ENCODE results near the gene TMEM213. TPM values are rescaled to one million over a fixed set of nuclear protein-coding genes. Genes with fewer than 3 reads are reported as not detected.

TMEM213 gene
- polyA plus RNA-seq, 1 experiment, result not detected

DNA sequence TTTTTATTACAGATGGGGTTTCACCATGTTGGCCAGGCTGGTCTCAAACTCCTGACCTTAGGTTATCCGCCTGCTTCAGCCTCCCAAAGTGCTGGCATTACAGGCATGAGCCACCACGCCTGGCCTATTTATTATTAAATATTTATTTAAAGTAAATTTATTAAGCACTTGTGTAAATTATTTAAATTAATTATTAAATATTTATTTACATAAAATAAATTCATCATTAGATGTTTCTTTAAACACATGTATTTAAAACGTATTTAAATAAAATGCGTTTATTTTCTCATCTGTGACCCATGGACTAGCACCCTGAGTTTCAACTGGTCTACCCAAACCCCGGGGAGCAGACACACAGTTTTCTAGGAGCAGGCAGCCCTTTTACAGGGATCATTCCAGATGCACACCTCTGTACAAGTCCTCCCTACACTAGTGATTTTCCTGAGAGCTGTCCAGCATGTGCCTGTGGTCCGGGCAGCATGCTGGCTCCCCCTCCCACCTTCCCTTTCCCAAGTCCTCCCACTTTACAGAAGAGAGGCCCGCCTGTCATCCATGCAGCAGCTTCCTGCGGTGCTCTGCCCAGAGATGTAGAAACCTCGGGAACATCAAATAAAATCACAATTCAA lies 89.4 kb downstream of the TMEM213 start:
- ChIA-PET POLR2A (interaction anchor here (0.7 to 1.0 kb wide), 2 partner anchors 93 to 148 kb away, joined by 3 read pairs; partner anchors contain the start of gene ZC3HAV1L), CTCF (interaction anchor here (0.5 to 3.5 kb wide), 55 partner anchors 9 to 1531 kb away, joined by 3 to 74 read pairs (median 5); partner anchors contain the start of gene KIAA1549)
- Histone ChIP-seq H3K4me3 (ENCODE audit: low read depth, low read length) (no peak overlapping the region), H3K9me3 (ENCODE audit: control insufficient read depth, insufficient read depth, low read length) (no peaks in the 10 kb centered on the region), H3K27me3 (ENCODE audit: control insufficient read depth, insufficient read depth, low read length) (no peaks in the 10 kb centered on the region), H3K27ac (ENCODE audit: low read depth, low read length) (no peak overlapping the region)
- DNase-seq (ENCODE audit: low read depth, low spot score), result no peak
- TF ChIP-seq, protein P1, sequence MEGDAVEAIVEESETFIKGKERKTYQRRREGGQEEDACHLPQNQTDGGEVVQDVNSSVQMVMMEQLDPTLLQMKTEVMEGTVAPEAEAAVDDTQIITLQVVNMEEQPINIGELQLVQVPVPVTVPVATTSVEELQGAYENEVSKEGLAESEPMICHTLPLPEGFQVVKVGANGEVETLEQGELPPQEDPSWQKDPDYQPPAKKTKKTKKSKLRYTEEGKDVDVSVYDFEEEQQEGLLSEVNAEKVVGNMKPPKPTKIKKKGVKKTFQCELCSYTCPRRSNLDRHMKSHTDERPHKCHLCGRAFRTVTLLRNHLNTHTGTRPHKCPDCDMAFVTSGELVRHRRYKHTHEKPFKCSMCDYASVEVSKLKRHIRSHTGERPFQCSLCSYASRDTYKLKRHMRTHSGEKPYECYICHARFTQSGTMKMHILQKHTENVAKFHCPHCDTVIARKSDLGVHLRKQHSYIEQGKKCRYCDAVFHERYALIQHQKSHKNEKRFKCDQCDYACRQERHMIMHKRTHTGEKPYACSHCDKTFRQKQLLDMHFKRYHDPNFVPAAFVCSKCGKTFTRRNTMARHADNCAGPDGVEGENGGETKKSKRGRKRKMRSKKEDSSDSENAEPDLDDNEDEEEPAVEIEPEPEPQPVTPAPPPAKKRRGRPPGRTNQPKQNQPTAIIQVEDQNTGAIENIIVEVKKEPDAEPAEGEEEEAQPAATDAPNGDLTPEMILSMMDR (IDR thresholded peaks at IDR 0.05; ENCODE audit: low read depth, low read length), result no peak

Small RNA genes within 50 kb of the gene (small RNA-seq; reads per million reads assigned to genes)
- gene RNU6-1272P (ENCODE audit: insufficient read length, low read depth), result not detected

Other genes starting within 250 kb of the TMEM213 start
- gene SVOPL, start 96.6 kb upstream of the TMEM213 start, polyA plus RNA-seq (2011; rRNA removed), result not detected in 2 replicates
- gene ATP6V0A4, start 202 bp downstream of the TMEM213 start, polyA plus RNA-seq (2011; rRNA removed), result not detected in 2 replicates
- 2.9 and 4.4 TPM in 2 replicates for gene KIAA1549, start 183.4 kb downstream of the TMEM213 start, polyA plus RNA-seq (2011; rRNA removed)
- 9.9 and 10.0 TPM in 2 replicates for gene ZC3HAV1L, start 238.0 kb downstream of the TMEM213 start, polyA plus RNA-seq (2011; rRNA removed)